Upper lobe of left lung (tissue), 6 donors: ENCODE data around the gene PRKG1. TPM values are rescaled to one million over a fixed set of nuclear protein-coding genes. Genes with fewer than 3 reads are reported as not detected.

Experiments
- ATAC-seq, 2 donors: fragments of 200-7000 bp; cut with Tn5 transposase; one replicate each; pipeline ENCODE4 v1.9.1; 2022; ENCODE audit warnings: mild to moderate bottlenecking in 2 of 2, moderate library complexity in 2 of 2; ENCODE audit not compliant: low FRiP score in 2 of 2
- DNase-seq, 2 donors: peaks; one replicate each; pipeline ENCODE4 v3.0.0-alpha.2; 2019 to 2020
- H3K27ac ChIP-seq, 4 donors: fragments of 200-600 bp; sonication (generic); one replicate each; pipeline ENCODE4 v1.5.1; 2016 to 2019
- H3K27me3 ChIP-seq, 4 donors: fragments of 200-600 bp; sonication (generic); one replicate each; pipeline ENCODE4 v1.5.1; 2017 to 2019
- H3K36me3 ChIP-seq, 4 donors: fragments of 200-600 bp; sonication (generic); one replicate each; pipeline ENCODE4 v1.5.1; 2016 to 2019
- H3K4me1 ChIP-seq, 4 donors: fragments of 200-600 bp; sonication (generic); one replicate each; pipeline ENCODE4 v1.5.1; 2018 to 2019
- H3K4me3 ChIP-seq, 4 donors: fragments of 200-600 bp; sonication (generic); one replicate each; pipeline ENCODE4 v1.5.1; 2017 to 2019; ENCODE audit warnings: mild to moderate bottlenecking in 2 of 4, moderate library complexity in 1 of 4
- H3K9me3 ChIP-seq, 4 donors: fragments of 200-600 bp; sonication (generic); one replicate each; pipeline ENCODE4 v1.5.1; 2018 to 2019
- CTCF ChIP-seq, 6 experiments: fragments of 450-650 bp in 4 of 6; fragments of 200-600 bp in 2 of 6; sonication (generic) in 2 of 6; IDR thresholded peaks; one replicate each; pipeline ENCODE4 v1.5.1; 2016 to 2019; ENCODE audit warnings: antibody characterized with exemption in 6 of 6
- EP300 ChIP-seq, 4 donors: sonication (generic); formaldehyde crosslinking; IDR thresholded peaks; one replicate each; pipeline ENCODE4 v1.5.1; 2017; ENCODE audit warnings: antibody characterized with exemption in 4 of 4, control low read depth in 2 of 4
- POLR2A ChIP-seq, 4 donors: fragments of 450-650 bp; IDR thresholded peaks; one replicate each; pipeline ENCODE4 v1.5.1; 2016 to 2017; ENCODE audit warnings: antibody characterized with exemption in 4 of 4, mild to moderate bottlenecking in 2 of 4
- POLR2AphosphoS5 ChIP-seq, 2 donors: sonication (generic); formaldehyde crosslinking; IDR thresholded peaks; one replicate each; pipeline ENCODE4 v1.5.1; 2017; ENCODE audit warnings: antibody characterized with exemption in 2 of 2
- WGBS, 2 donors: methylation state at CpG; one replicate each; pipeline ENCODE4 v1.1.5; 2017 to 2018; 5-methylcytosine and 5-hydroxymethylcytosine counted together
- total RNA-seq, 6 donors: library from RNA; depleted of rRNA in 4 of 6; stranded (reverse); fragments of >200 nt in 4 of 6; gene quantifications; one replicate each; pipeline versions ENCODE4 v1.1.0 to v1.2.1, GENCODE V29; 2016 to 2021
- donor health status: DM: no; HTN: no; CAD: no; lungs with moderate emphysema.
- donor health status: DM: no; HTN: yes; CAD: no; lungs with severe emphysema.

The PRKG1 gene
- total RNA-seq, 6 donors from 2014 or later = 12.9 to 43.0 (median 25.0) TPM

GRCh38 chr10:51920672-51921071 is 846.4 kb downstream of the PRKG1 start:
- Histone ChIP-seq H3K36me3 (no peaks in the 10 kb centered on the region), H3K9me3 (no peaks in the 10 kb centered on the region), H3K27me3 (no peaks in the 10 kb centered on the region), H3K4me3 (no peak overlapping the region), H3K27ac (no peak overlapping the region), H3K4me1 (peaks cover 0 to 6% (median 0%) of the 10 kb centered on the region in 4 donors)
- TF ChIP-seq POLR2A (IDR thresholded peaks at IDR 0.05) (no peak), POLR2AphosphoS5 (IDR thresholded peaks at IDR 0.05) (no peak), CTCF (IDR thresholded peaks at IDR 0.05) (no peak), EP300 (IDR thresholded peaks at IDR 0.05) (no peak)
- DNase-seq (no peak), ATAC-seq (no peak)

- TF ChIP-seq POLR2A (IDR thresholded peaks at IDR 0.05) = no peak
- TF ChIP-seq POLR2AphosphoS5 (IDR thresholded peaks at IDR 0.05) = no peak
- TF ChIP-seq EP300 (IDR thresholded peaks at IDR 0.05) = no peak
- no peak for TF ChIP-seq CTCF (IDR thresholded peaks at IDR 0.05)
- 90 to 93% methylated on average over 4 of the region's 4 CpGs for WGBS, 2 donors
- no peak for ATAC-seq
These were observed 850.1 kb downstream of the PRKG1 start for GRCh38 chr10:51924359-51924758.

GRCh38 chr10:51926337-51926736 is 852.0 kb downstream of the PRKG1 start:
- ATAC-seq (no peak), DNase-seq (no peak)
- Histone ChIP-seq H3K4me1 (no peaks in the 10 kb centered on the region), H3K27me3 (no peaks in the 10 kb centered on the region), H3K9me3 (no peaks in the 10 kb centered on the region), H3K4me3 (no peak overlapping the region), H3K27ac (no peak overlapping the region), H3K36me3 (no peaks in the 10 kb centered on the region)
- 82% methylated on average over 5 of the region's 5 CpGs for WGBS, 2 donors
- TF ChIP-seq POLR2AphosphoS5 (IDR thresholded peaks at IDR 0.05) (no peak), CTCF (IDR thresholded peaks at IDR 0.05) (no peak), EP300 (IDR thresholded peaks at IDR 0.05) (no peak), POLR2A (IDR thresholded peaks at IDR 0.05) (no peak)

More at GRCh38 chr10:51924359-51924758, 850.1 kb downstream of the PRKG1 start:
- Histone ChIP-seq H3K27ac (no peak overlapping the region), H3K9me3 (no peaks in the 10 kb centered on the region), H3K4me1 (peaks cover 0 to 6% (median 0%) of the 10 kb centered on the region in 4 donors), H3K36me3 (no peaks in the 10 kb centered on the region), H3K4me3 (no peak overlapping the region), H3K27me3 (no peaks in the 10 kb centered on the region)
- no peak for DNase-seq

- no peak overlapping the region for H3K4me3 ChIP-seq
- no peak for ATAC-seq
- no peaks in the 10 kb centered on the region for H3K9me3 ChIP-seq
- H3K4me1 ChIP-seq = no peaks in the 10 kb centered on the region
- H3K27ac ChIP-seq = no peak overlapping the region
- no peaks in the 10 kb centered on the region for H3K36me3 ChIP-seq
- no peak for DNase-seq
- WGBS, 2 donors = 68 to 72% methylated on average over 1 of the region's 1 CpG
- H3K27me3 ChIP-seq = no peaks in the 10 kb centered on the region
- TF ChIP-seq POLR2A (IDR thresholded peaks at IDR 0.05) (no peak), CTCF (IDR thresholded peaks at IDR 0.05) (no peak), POLR2AphosphoS5 (IDR thresholded peaks at IDR 0.05) (no peak), EP300 (IDR thresholded peaks at IDR 0.05) (no peak)
These were observed 853.9 kb downstream of the PRKG1 start for GRCh38 chr10:51928162-51928561.

GRCh38 chr10:51932530-51932929 is 858.2 kb downstream of the PRKG1 start:
- Histone ChIP-seq H3K36me3 (no peaks in the 10 kb centered on the region), H3K4me1 (peaks cover 0 to 5% (median 0%) of the 10 kb centered on the region in 4 donors), H3K9me3 (no peaks in the 10 kb centered on the region), H3K27ac (no peak overlapping the region), H3K4me3 (no peak overlapping the region), H3K27me3 (no peaks in the 10 kb centered on the region)
- DNase-seq (no peak), ATAC-seq (no peak)
- 64 to 67% methylated on average over 4 of the region's 4 CpGs for WGBS, 2 donors
- no peak for TF ChIP-seq CTCF (IDR thresholded peaks at IDR 0.05)
- TF ChIP-seq EP300 (IDR thresholded peaks at IDR 0.05) = no peak
- TF ChIP-seq POLR2AphosphoS5 (IDR thresholded peaks at IDR 0.05) = no peak
- TF ChIP-seq POLR2A (IDR thresholded peaks at IDR 0.05) = no peak
